Neural cell (in vitro differentiated cells): ENCODE data around the gene FBXO9. TPM values are rescaled to one million over a fixed set of nuclear protein-coding genes. Genes with fewer than 3 reads are reported as not detected.

Source experiments
- H2AFZ ChIP-seq: fragments of 200-600, 300-800 bp; sonication (generic), shearing (Covaris generic); 2 replicates; pipeline ENCODE4 v1.6.0; 2014; ENCODE audit warnings: low read depth, mild to moderate bottlenecking, antibody characterized with exemption, low read length, moderate library complexity
- H3F3A ChIP-seq: fragments of 200-600 bp; shearing (Covaris generic); 2 replicates; pipeline ENCODE4 v1.6.1; 2016; ENCODE audit warnings: mild to moderate bottlenecking, moderate library complexity, mixed read lengths, antibody characterized with exemption, low read length; ENCODE audit not compliant: insufficient read depth, poor library complexity, severe bottlenecking
- H3K27ac ChIP-seq: fragments of 200-600, 300-800 bp; sonication (generic), shearing (Covaris generic); 2 replicates; pipeline ENCODE4 v1.5.1; 2014; ENCODE audit warnings: mild to moderate bottlenecking, low read length, moderate library complexity
- H3K27me3 ChIP-seq: fragments of 300-800, 200-600 bp; sonication (generic), shearing (Covaris generic); 2 replicates; pipeline ENCODE4 v1.6.0; 2014; ENCODE audit warnings: mild to moderate bottlenecking, low read depth, low read length, moderate library complexity; ENCODE audit not compliant: insufficient read depth
- H3K36me3 ChIP-seq: fragments of 300-800, 200-600 bp; sonication (generic), shearing (Covaris generic); 2 replicates; pipeline ENCODE4 v1.5.1; 2014; ENCODE audit warnings: mild to moderate bottlenecking, antibody characterized with exemption, low read length, moderate library complexity; ENCODE audit not compliant: insufficient read depth
- H3K4me2 ChIP-seq: fragments of 300-800, 200-600 bp; sonication (generic), shearing (Covaris generic); 2 replicates; pipeline ENCODE4 v1.6.0; 2014; ENCODE audit warnings: mild to moderate bottlenecking, low read length
- H3K4me3 ChIP-seq: fragments of 300-800, 200-600 bp; sonication (generic), shearing (Covaris generic); 2 replicates; pipeline ENCODE4 v1.5.1; 2014; ENCODE audit warnings: mild to moderate bottlenecking, low read length, moderate library complexity
- H3K79me2 ChIP-seq: fragments of 200-600 bp; shearing (Covaris generic); replicated peaks from 2 replicates; pipeline ENCODE4 v1.6.0; 2014; ENCODE audit warnings: mild to moderate bottlenecking, low read length, moderate library complexity; ENCODE audit not compliant: insufficient read depth
- H3K9ac ChIP-seq: fragments of 300-800, 200-600 bp; sonication (generic), shearing (Covaris generic); 2 replicates; pipeline ENCODE4 v1.6.1; 2016; ENCODE audit warnings: mild to moderate bottlenecking, low read length, mixed read lengths
- H3K9me2 ChIP-seq: fragments of 200-600 bp; shearing (Covaris generic); 2 replicates; pipeline ENCODE4 v1.6.1; 2016; ENCODE audit warnings: mild to moderate bottlenecking, low read length, mixed read lengths; ENCODE audit not compliant: insufficient read depth
- H3K9me3 ChIP-seq: fragments of 200-600, 300-800 bp; sonication (generic), shearing (Covaris generic); 2 replicates; pipeline ENCODE4 v1.6.1; 2016; ENCODE audit warnings: mild to moderate bottlenecking, mixed run types, low read length, moderate library complexity, mixed read lengths
- H4K20me1 ChIP-seq: fragments of 200-600 bp; shearing (Covaris generic); 2 replicates; pipeline ENCODE4 v1.6.1; 2016; ENCODE audit warnings: mild to moderate bottlenecking, mixed run types; ENCODE audit not compliant: insufficient read depth
- CTCF ChIP-seq: fragments of 450-650 bp; IDR thresholded peaks from 2 replicates; pipeline ENCODE4 v1.5.1; 2014; ENCODE audit warnings: antibody characterized with exemption, mild to moderate bottlenecking, moderate library complexity; ENCODE audit not compliant: poor library complexity, severe bottlenecking
- EP300 ChIP-seq: fragments of 450-650 bp; conservative IDR thresholded peaks from 2 replicates; pipeline ENCODE4 v1.6.1; 2014; ENCODE audit warnings: antibody characterized with exemption, mild to moderate bottlenecking, moderate library complexity; ENCODE audit not compliant: poor library complexity, severe bottlenecking
- EZH2 ChIP-seq: fragments of 200-600, 300-800 bp; shearing (Covaris generic), sonication (generic); IDR thresholded peaks from 2 replicates; pipeline ENCODE4 v1.6.1; 2014; ENCODE audit warnings: antibody characterized with exemption, low read length, borderline replicate concordance, mild to moderate bottlenecking; ENCODE audit not compliant: insufficient read depth, poor library complexity, severe bottlenecking
- POLR2AphosphoS5 ChIP-seq: IDR thresholded peaks from 2 replicates; pipeline ENCODE4 v1.6.1; 2012
- RAD21 ChIP-seq: fragments of 450-650 bp; conservative IDR thresholded peaks from 2 replicates; pipeline ENCODE4 v1.6.1; 2014; ENCODE audit warnings: antibody characterized with exemption, mild to moderate bottlenecking, moderate library complexity
- SMC3 ChIP-seq: fragments of 450-650 bp; conservative IDR thresholded peaks from 2 replicates; pipeline ENCODE4 v1.6.1; 2014; ENCODE audit warnings: antibody characterized with exemption, mild to moderate bottlenecking, moderate library complexity; ENCODE audit not compliant: poor library complexity
- TAF1 ChIP-seq: IDR thresholded peaks from 2 replicates; pipeline ENCODE4 v1.6.1; 2012; ENCODE audit warnings: low read depth
- polyA plus RNA-seq: library from polyadenylated mRNA; depleted of rRNA; stranded (reverse); fragments of >200 nt; gene quantifications from 2 replicates; pipeline ENCODE4 v1.2.3, GENCODE V29; 2014
- TF ChIP-seq, protein P1 (sequence below): IDR thresholded peaks from 2 replicates; pipeline ENCODE4 v1.6.1; 2012; ENCODE audit warnings: borderline replicate concordance

Gene FBXO9
- polyA plus RNA-seq, 1 donor from 2014 or later = 92.2 TPM

GRCh38 chr6:53064726-53065265 is 408 bp upstream of the FBXO9 start:
- Histone ChIP-seq H4K20me1 (no peaks in the 10 kb centered on the region), H3K79me2 (peaks cover 14% of the 10 kb centered on the region), H3F3A (peaks cover 9% of the 10 kb centered on the region), H3K27me3 (peaks cover 3% of the 10 kb centered on the region), H3K9ac (peak overlapping the region; percentile 75), H3K4me2 (peak overlapping the region; percentile 79), H3K27ac (peak overlapping the region; percentile 65), H3K36me3 (no peaks in the 10 kb centered on the region), H3K4me3 (peak overlapping the region; percentile 87), H3K9me2 (no peaks in the 10 kb centered on the region), H2AFZ (peak overlapping the region; percentile 59), H3K9me3 (no peaks in the 10 kb centered on the region)
- TF ChIP-seq CTCF (peak; percentile 34), EP300 (peak; percentile 26), SMC3 (no peak)

GRCh38 chr6:53066077-53066417 is 843 bp downstream of the FBXO9 start:
- H3K9ac ChIP-seq = peak overlapping the region; percentile 75
- H3F3A ChIP-seq = peaks cover 7% of the 10 kb centered on the region
- H3K9me2 ChIP-seq = no peaks in the 10 kb centered on the region
- peak overlapping the region; percentile 51 for H3K4me2 ChIP-seq
- no peaks in the 10 kb centered on the region for H3K36me3 ChIP-seq
- no peak overlapping the region for H3K27ac ChIP-seq
- H2AFZ ChIP-seq = peak overlapping the region; percentile 68
- H4K20me1 ChIP-seq = no peaks in the 10 kb centered on the region
- H3K9me3 ChIP-seq = no peaks in the 10 kb centered on the region
- peaks cover 2% of the 10 kb centered on the region for H3K79me2 ChIP-seq
- TF ChIP-seq, protein P1, sequence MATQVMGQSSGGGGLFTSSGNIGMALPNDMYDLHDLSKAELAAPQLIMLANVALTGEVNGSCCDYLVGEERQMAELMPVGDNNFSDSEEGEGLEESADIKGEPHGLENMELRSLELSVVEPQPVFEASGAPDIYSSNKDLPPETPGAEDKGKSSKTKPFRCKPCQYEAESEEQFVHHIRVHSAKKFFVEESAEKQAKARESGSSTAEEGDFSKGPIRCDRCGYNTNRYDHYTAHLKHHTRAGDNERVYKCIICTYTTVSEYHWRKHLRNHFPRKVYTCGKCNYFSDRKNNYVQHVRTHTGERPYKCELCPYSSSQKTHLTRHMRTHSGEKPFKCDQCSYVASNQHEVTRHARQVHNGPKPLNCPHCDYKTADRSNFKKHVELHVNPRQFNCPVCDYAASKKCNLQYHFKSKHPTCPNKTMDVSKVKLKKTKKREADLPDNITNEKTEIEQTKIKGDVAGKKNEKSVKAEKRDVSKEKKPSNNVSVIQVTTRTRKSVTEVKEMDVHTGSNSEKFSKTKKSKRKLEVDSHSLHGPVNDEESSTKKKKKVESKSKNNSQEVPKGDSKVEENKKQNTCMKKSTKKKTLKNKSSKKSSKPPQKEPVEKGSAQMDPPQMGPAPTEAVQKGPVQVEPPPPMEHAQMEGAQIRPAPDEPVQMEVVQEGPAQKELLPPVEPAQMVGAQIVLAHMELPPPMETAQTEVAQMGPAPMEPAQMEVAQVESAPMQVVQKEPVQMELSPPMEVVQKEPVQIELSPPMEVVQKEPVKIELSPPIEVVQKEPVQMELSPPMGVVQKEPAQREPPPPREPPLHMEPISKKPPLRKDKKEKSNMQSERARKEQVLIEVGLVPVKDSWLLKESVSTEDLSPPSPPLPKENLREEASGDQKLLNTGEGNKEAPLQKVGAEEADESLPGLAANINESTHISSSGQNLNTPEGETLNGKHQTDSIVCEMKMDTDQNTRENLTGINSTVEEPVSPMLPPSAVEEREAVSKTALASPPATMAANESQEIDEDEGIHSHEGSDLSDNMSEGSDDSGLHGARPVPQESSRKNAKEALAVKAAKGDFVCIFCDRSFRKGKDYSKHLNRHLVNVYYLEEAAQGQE = no peak
- no peak for TF ChIP-seq SMC3
- TF ChIP-seq EZH2 = no peak
- TF ChIP-seq TAF1 = no peak
- TF ChIP-seq EP300 = no peak
- peaks cover 3% of the 10 kb centered on the region for H3K27me3 ChIP-seq
- H3K4me3 ChIP-seq = peak overlapping the region; percentile 87

- TF ChIP-seq RAD21 = no peak
- TF ChIP-seq, protein P1 = no peak
- TF ChIP-seq POLR2AphosphoS5 = no peak
- TF ChIP-seq EP300 = no peak
- Histone ChIP-seq H4K20me1 (no peaks in the 10 kb centered on the region), H3K36me3 (no peaks in the 10 kb centered on the region), H3K79me2 (no peaks in the 10 kb centered on the region), H3K9ac (no peak overlapping the region), H2AFZ (no peak overlapping the region), H3K27ac (no peak overlapping the region), H3F3A (peaks cover 3% of the 10 kb centered on the region), H3K4me3 (peak overlapping the region; percentile 87), H3K27me3 (peaks cover 3% of the 10 kb centered on the region), H3K9me3 (no peaks in the 10 kb centered on the region), H3K9me2 (no peaks in the 10 kb centered on the region), H3K4me2 (no peak overlapping the region)
Measured at GRCh38 chr6:53066874-53067706, 1.9 kb downstream of the FBXO9 start.
